Endothelial cell of umbilical vein (primary cell): ENCODE data around the gene CSMD2.

Source experiments
- EZH2 ChIP-seq: IDR thresholded peaks from 2 replicates; pipeline ENCODE4 v1.6.1; 2012; ENCODE audit warnings: borderline replicate concordance, low read depth, mild to moderate bottlenecking, moderate library complexity, low read length, inconsistent platforms; ENCODE audit not compliant: severe bottlenecking
- POLR2A ChIP-seq: IDR thresholded peaks from 2 replicates; pipeline ENCODE4 v1.6.1; 2012; ENCODE audit warnings: low read depth, mild to moderate bottlenecking, control low read depth, low read length
- POLR2AphosphoS5 ChIP-seq: IDR thresholded peaks from 2 replicates; pipeline ENCODE4 v1.6.1; 2012; ENCODE audit warnings: low read depth, mild to moderate bottlenecking, control low read depth, low read length, moderate library complexity; ENCODE audit not compliant: insufficient read depth

- no peak for TF ChIP-seq EZH2
- TF ChIP-seq POLR2A = no peak
- no peak for TF ChIP-seq POLR2AphosphoS5
Observed at GRCh38 chr1:33617451-33617850, 547.6 kb downstream of the CSMD2 start.
